ENCODE data around the gene CEBPG.

CEBPG gene

GRCh38 chr19:33355535-33355934 is 18.0 kb upstream of the CEBPG start:
- DNase-seq = no peak

- DNase-seq = no peak
Observed at GRCh38 chr19:33357556-33357955, 16.0 kb upstream of the CEBPG start.

- no peak for DNase-seq
Observed at GRCh38 chr19:33358408-33358807, 15.1 kb upstream of the CEBPG start.

- DNase-seq = no peak
Observed at GRCh38 chr19:33359581-33359980, 13.9 kb upstream of the CEBPG start.

- no peak for DNase-seq
Observed at GRCh38 chr19:33362508-33363228, 10.8 kb upstream of the CEBPG start.

- no peak for DNase-seq
Observed at GRCh38 chr19:33363476-33363875, 10.0 kb upstream of the CEBPG start.

- no peak for DNase-seq
Observed at GRCh38 chr19:33365691-33366090, 7.8 kb upstream of the CEBPG start.

- DNase-seq = no peak
Observed at GRCh38 chr19:33366127-33366526, 7.4 kb upstream of the CEBPG start.

- DNase-seq = no peak
Observed at GRCh38 chr19:33366897-33367296, 6.6 kb upstream of the CEBPG start.

- DNase-seq = no peak
Observed at GRCh38 chr19:33368074-33368864, 5.2 kb upstream of the CEBPG start.

- no peak for DNase-seq
Observed at GRCh38 chr19:33370783-33371182, 2.7 kb upstream of the CEBPG start.

- peak; percentile 13 to 71 for DNase-seq
Observed at GRCh38 chr19:33374236-33374714, 766 bp downstream of the CEBPG start.

- DNase-seq = no peak
Observed at GRCh38 chr19:33375156-33375836, 1.8 kb downstream of the CEBPG start.

- DNase-seq = no peak
Observed at GRCh38 chr19:33375837-33376159, 2.3 kb downstream of the CEBPG start.

GRCh38 chr19:33376423-33376822 is 2.9 kb downstream of the CEBPG start:
- DNase-seq = no peak

- peak in 1 of 2 experiments; percentile 44 for DNase-seq
Observed at GRCh38 chr19:33376941-33377557, 3.5 kb downstream of the CEBPG start.

- DNase-seq = no peak
Observed at GRCh38 chr19:33377586-33378475, 4.3 kb downstream of the CEBPG start.

GRCh38 chr19:33379151-33379829 is 5.8 kb downstream of the CEBPG start:
- DNase-seq = no peak

- DNase-seq = no peak
Observed at GRCh38 chr19:33381101-33381500, 7.6 kb downstream of the CEBPG start.

- no peak for DNase-seq
Observed at GRCh38 chr19:33382006-33382405, 8.5 kb downstream of the CEBPG start.

GRCh38 chr19:33382982-33383381 is 9.5 kb downstream of the CEBPG start:
- DNase-seq = no peak

All from NCI-H526 (cell line).